Neuronal stem cell (in vitro differentiated cells): Measurements from ENCODE around the gene ZNF433.

Experiments used
- DNase-seq: peaks from one replicate; pipeline ENCODE4 v3.0.0-alpha.2; 2013; ENCODE audit warnings: low spot score
- H2AFZ ChIP-seq: one replicate; pipeline ENCODE4 v1.6.1; 2013; ENCODE audit warnings: mild to moderate bottlenecking, low read length, inconsistent platforms
- H2AK5ac ChIP-seq: 2 replicates; pipeline ENCODE4 v1.6.1; 2013; ENCODE audit warnings: low read depth, mild to moderate bottlenecking, inconsistent platforms, low read length, moderate library complexity, mixed read lengths
- H2BK120ac ChIP-seq: 2 replicates; pipeline ENCODE4 v1.6.1; 2013; ENCODE audit warnings: low read depth, mild to moderate bottlenecking, inconsistent platforms, low read length, moderate library complexity, mixed read lengths
- H2BK12ac ChIP-seq: one replicate; pipeline ENCODE4 v1.6.1; 2013; ENCODE audit warnings: low read length, inconsistent platforms
- H2BK15ac ChIP-seq: 2 replicates; pipeline ENCODE4 v1.6.1; 2013; ENCODE audit warnings: mild to moderate bottlenecking, low read length, inconsistent platforms, mixed read lengths
- H2BK5ac ChIP-seq: one replicate; pipeline ENCODE4 v1.6.1; 2013; ENCODE audit warnings: inconsistent platforms, mild to moderate bottlenecking, low read length, moderate library complexity
- H3K14ac ChIP-seq: one replicate; pipeline ENCODE4 v1.6.1; 2013; ENCODE audit warnings: low read length, inconsistent platforms
- H3K18ac ChIP-seq: 2 replicates; pipeline ENCODE4 v1.6.1; 2013; ENCODE audit warnings: low read length, inconsistent platforms
- H3K23ac ChIP-seq: 2 replicates; pipeline ENCODE4 v1.6.1; 2013; ENCODE audit warnings: low read depth, mild to moderate bottlenecking, mixed read lengths, low read length, inconsistent platforms; ENCODE audit not compliant: poor library complexity
- H3K27ac ChIP-seq: replicated peaks from 3 replicates; pipeline ENCODE4 v1.5.1; 2013; ENCODE audit warnings: low read length, inconsistent platforms
- H3K27me3 ChIP-seq, 3 experiments: 2 replicates each; pipeline ENCODE4 v1.6.1; 2013; ENCODE audit warnings: low read length in 3 of 3, mild to moderate bottlenecking in 2 of 3, inconsistent platforms in 1 of 3, low read depth in 1 of 3, mixed read lengths in 1 of 3, moderate library complexity in 1 of 3; ENCODE audit not compliant: control insufficient read depth in 3 of 3, insufficient read depth in 3 of 3
- H3K36me3 ChIP-seq, 2 donors: replicated peaks in 1 of 2; 2 replicates each; pipeline ENCODE4 v1.6.1; 2013; ENCODE audit warnings: low read length in 2 of 2; ENCODE audit not compliant: control insufficient read depth in 2 of 2, insufficient read depth in 2 of 2
- H3K4ac ChIP-seq: 2 replicates; pipeline ENCODE4 v1.6.1; 2013; ENCODE audit warnings: inconsistent platforms, mild to moderate bottlenecking, low read length, moderate library complexity
- H3K4me1 ChIP-seq, 2 donors: 1 replicate in 1 of 2; 2 replicates in 1 of 2; pipeline ENCODE4 v1.6.1; 2013; ENCODE audit warnings: low read length in 2 of 2, low read depth in 1 of 2; ENCODE audit not compliant: control insufficient read depth in 2 of 2, insufficient read depth in 1 of 2
- H3K4me2 ChIP-seq: one replicate; pipeline ENCODE4 v1.6.1; 2013; ENCODE audit warnings: mild to moderate bottlenecking, low read length, inconsistent platforms; ENCODE audit not compliant: insufficient read depth, poor library complexity, severe bottlenecking
- H3K4me3 ChIP-seq, 2 donors: 2 replicates each; pipeline ENCODE4 v1.5.1; 2013; ENCODE audit warnings: low read length in 2 of 2, mild to moderate bottlenecking in 2 of 2, inconsistent platforms in 1 of 2, moderate library complexity in 1 of 2
- H3K79me1 ChIP-seq: one replicate; pipeline ENCODE4 v1.6.1; 2013; ENCODE audit warnings: low read depth, mild to moderate bottlenecking, inconsistent platforms, low read length, moderate library complexity
- H3K9ac ChIP-seq: one replicate; pipeline ENCODE4 v1.6.1; 2013; ENCODE audit warnings: mild to moderate bottlenecking, low read depth, low read length, inconsistent platforms; ENCODE audit not compliant: poor library complexity
- H3K9me3 ChIP-seq, 2 donors: replicated peaks in 1 of 2; 2 replicates each; pipeline versions ENCODE3 to v1.6.1; 2013; ENCODE audit warnings: low read length in 2 of 2, mild to moderate bottlenecking in 2 of 2, inconsistent platforms in 1 of 2, low read depth in 1 of 2, mixed read lengths in 1 of 2, moderate library complexity in 1 of 2; ENCODE audit not compliant: control insufficient read depth in 2 of 2, insufficient read depth in 1 of 2
- H4K8ac ChIP-seq: one replicate; pipeline ENCODE4 v1.6.1; 2013; ENCODE audit warnings: low read depth, mild to moderate bottlenecking, inconsistent platforms, low read length, moderate library complexity
- H4K91ac ChIP-seq: one replicate; pipeline ENCODE4 v1.6.1; 2013; ENCODE audit warnings: low read length, low read depth, mild to moderate bottlenecking, inconsistent platforms; ENCODE audit not compliant: poor library complexity
- WGBS, 2 donors: extraction: QIAGEN DNeasy Blood & Tissue Kit; methylation state at CpG; one replicate each; pipeline ENCODE4 v1.1.7; 2013; ENCODE audit warnings: missing lambda C conversion rate in 2 of 2, mixed read lengths in 1 of 2; ENCODE audit not compliant: insufficient read length in 2 of 2, insufficient replicate concordance in 1 of 2; ENCODE audit errors: extremely low coverage in 2 of 2; 5-methylcytosine and 5-hydroxymethylcytosine counted together

ZNF433 gene

DNA sequence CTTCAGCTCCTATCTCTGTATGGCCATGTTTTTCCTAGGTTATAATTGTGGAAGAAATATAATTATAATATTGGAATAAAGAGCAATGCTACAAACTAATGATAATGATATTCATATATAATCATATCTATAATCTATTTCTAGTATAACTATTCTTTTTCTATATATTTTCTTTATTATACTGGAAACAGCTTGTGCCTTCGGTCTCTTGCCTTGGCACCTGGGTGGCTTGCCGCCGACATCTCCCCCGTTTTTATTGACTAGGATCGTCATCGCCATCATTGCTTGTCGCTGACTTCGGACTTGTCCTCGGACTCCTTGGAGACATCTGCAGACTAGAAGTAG is 46.4 kb downstream of the ZNF433 start:
- peaks cover 5% of the 10 kb centered on the region for H3K79me1 ChIP-seq
- no peaks in the 10 kb centered on the region for H3K27me3 ChIP-seq
- no peak overlapping the region for H3K27ac ChIP-seq
- H3K4me2 ChIP-seq, result no peak overlapping the region
- H3K18ac ChIP-seq, result no peak overlapping the region
- no peak overlapping the region for H3K23ac ChIP-seq
- no peak overlapping the region for H2BK12ac ChIP-seq
- no peak overlapping the region for H2AFZ ChIP-seq
- no peak overlapping the region for H3K9ac ChIP-seq
- peaks cover 11 to 38% of the 10 kb centered on the region in 2 donors for H3K9me3 ChIP-seq
- no peak overlapping the region for H4K8ac ChIP-seq
- DNase-seq, result no peak
- H2BK5ac ChIP-seq, result no peak overlapping the region
- no peak overlapping the region for H2BK120ac ChIP-seq
- peaks cover 0 to 2% of the 10 kb centered on the region in 2 donors for H3K4me1 ChIP-seq
- H3K36me3 ChIP-seq, result peaks cover 6 to 42% of the 10 kb centered on the region in 2 donors
- no peak overlapping the region for H3K4ac ChIP-seq
- H3K4me3 ChIP-seq, result no peak overlapping the region
- H4K91ac ChIP-seq, result no peak overlapping the region
- WGBS, 2 donors, result no CpG with 5 or more reads among the region's 9 CpGs
- no peak overlapping the region for H2AK5ac ChIP-seq
- no peak overlapping the region for H2BK15ac ChIP-seq
- H3K14ac ChIP-seq, result no peak overlapping the region

DNA sequence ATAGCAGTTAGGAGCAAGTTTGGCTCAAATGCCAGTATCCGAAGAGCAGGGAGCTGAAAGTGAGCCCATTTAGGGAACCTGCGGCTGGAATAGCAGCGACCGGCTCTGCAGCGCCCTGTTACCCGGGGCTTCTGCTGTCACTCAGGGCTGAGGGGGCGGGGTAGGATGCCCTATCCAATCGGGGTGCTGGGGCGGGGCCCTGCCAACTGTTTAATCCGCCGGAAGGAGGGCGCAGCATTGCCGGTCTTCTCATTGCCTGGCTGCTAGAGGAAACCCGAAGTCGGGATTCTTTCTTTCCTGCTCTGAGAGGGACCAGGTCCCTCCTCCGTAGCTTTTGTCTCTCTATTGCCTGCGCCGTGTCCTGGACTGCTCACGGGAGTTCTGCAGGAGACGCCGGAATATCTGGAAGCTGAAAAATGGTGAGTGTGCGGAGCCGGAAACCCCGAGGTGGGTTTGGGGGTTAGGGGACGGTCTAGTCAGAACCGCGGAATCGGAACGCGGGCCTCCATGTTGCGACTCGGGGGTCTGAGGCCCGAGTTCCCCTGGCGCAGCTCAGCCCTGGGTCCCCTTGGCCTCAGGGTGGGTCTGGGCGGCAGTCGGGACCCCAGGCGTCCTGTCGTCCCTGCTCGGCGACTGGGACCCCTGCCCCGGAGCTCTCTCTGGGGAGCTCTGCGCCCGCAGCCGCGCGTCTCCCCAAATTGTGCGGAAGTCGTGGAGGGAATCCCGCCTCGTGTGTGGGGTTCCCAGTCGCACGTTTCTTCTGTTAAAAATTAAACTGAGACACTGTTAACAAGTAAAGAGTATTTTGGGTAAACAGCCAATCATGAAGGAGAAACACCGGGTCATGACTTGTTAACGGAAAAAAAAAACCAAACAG is 47.8 kb downstream of the ZNF433 start:
- Histone ChIP-seq H2BK5ac (peak overlapping the region; percentile 77), H3K18ac (peak overlapping the region; percentile 90), H3K4me2 (peak overlapping the region; percentile 92), H2BK15ac (peak overlapping the region; percentile 55), H4K91ac (no peak overlapping the region), H3K27ac (peak overlapping the region; percentile 93), H3K9ac (peak overlapping the region; percentile 83), H3K4me1 (peaks cover 0 to 2% of the 10 kb centered on the region in 2 donors), H3K9me3 (peaks cover 15 to 42% of the 10 kb centered on the region in 2 donors), H3K4ac (no peak overlapping the region), H2AK5ac (peak overlapping the region; percentile 78), H2AFZ (peak overlapping the region; percentile 95), H3K23ac (peak overlapping the region; percentile 94), H2BK12ac (no peak overlapping the region), H2BK120ac (no peak overlapping the region), H3K4me3 (peak overlapping the region; percentile 94 to 95), H3K14ac (peak overlapping the region; percentile 91), H3K27me3 (no peaks in the 10 kb centered on the region), H3K79me1 (peaks cover 5% of the 10 kb centered on the region), H3K36me3 (peaks cover 6 to 32% of the 10 kb centered on the region in 2 donors), H4K8ac (no peak overlapping the region)
- no CpG with 5 or more reads among the region's 54 CpGs for WGBS, 2 donors
- DNase-seq, result peak; percentile 91

DNA sequence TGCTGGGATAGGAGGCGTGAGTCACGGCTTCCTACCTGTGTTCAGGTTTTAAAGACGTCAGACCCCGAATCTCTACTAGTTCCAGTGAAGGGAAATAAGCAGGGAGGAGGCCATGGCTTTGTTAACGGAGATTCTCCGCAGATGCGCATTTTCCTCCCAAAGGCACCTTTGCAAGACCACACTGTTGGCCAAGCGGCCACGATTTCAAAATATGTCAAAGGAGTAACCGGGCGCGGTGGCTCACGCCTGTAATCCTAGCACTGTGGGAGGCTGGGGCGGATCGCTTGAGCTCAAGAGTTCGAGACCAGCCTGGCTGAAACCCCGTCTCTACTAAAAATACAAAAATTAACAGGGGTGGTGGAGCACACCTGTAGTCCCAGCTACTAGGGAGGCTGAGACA is 48.7 kb downstream of the ZNF433 start:
- no peak overlapping the region for H3K23ac ChIP-seq
- H3K27ac ChIP-seq, result no peak overlapping the region
- no peak overlapping the region for H2BK12ac ChIP-seq
- no peak overlapping the region for H4K8ac ChIP-seq
- H3K9me3 ChIP-seq, result peaks cover 17 to 40% of the 10 kb centered on the region in 2 donors
- WGBS, 2 donors, result no CpG with 5 or more reads among the region's 17 CpGs
- no peak overlapping the region for H2AFZ ChIP-seq
- peaks cover 5% of the 10 kb centered on the region for H3K79me1 ChIP-seq
- H3K4me1 ChIP-seq, result peaks cover 0 to 2% of the 10 kb centered on the region in 2 donors
- no peak overlapping the region for H3K9ac ChIP-seq
- H4K91ac ChIP-seq, result no peak overlapping the region
- H2BK15ac ChIP-seq, result no peak overlapping the region
- no peak overlapping the region for H3K14ac ChIP-seq
- H3K27me3 ChIP-seq, result no peaks in the 10 kb centered on the region
- DNase-seq, result no peak
- no peak overlapping the region for H3K4me2 ChIP-seq
- H3K18ac ChIP-seq, result no peak overlapping the region
- no peak overlapping the region for H2AK5ac ChIP-seq
- no peak overlapping the region for H3K4me3 ChIP-seq
- peaks cover 6 to 27% of the 10 kb centered on the region in 2 donors for H3K36me3 ChIP-seq
- H2BK5ac ChIP-seq, result no peak overlapping the region
- H2BK120ac ChIP-seq, result no peak overlapping the region
- no peak overlapping the region for H3K4ac ChIP-seq

DNA sequence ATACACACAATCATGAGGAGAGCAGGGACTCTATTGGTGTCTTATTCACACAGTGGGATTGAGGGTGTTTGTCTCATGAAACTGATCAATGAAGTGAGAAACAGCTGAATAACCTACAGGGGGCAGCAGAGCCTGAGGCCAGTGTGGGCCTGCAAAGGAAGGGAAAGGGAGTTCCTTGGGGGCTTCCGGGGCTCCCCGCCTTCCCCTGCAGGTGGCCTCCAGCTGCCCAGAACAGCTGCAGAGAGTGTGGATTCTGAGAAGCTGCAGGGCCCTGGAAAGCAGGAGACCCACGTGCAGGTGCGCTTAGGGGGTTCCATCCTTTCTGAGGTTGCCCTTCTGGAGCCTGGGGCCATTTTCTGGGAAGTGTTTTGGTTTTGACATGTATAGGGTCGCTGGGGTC is 50.5 kb downstream of the ZNF433 start:
- peaks cover 0 to 2% of the 10 kb centered on the region in 2 donors for H3K4me1 ChIP-seq
- WGBS, 2 donors, result no CpG with 5 or more reads among the region's 5 CpGs
- H3K27me3 ChIP-seq, result no peaks in the 10 kb centered on the region
- H2AFZ ChIP-seq, result no peak overlapping the region
- no peak overlapping the region for H3K4ac ChIP-seq
- peaks cover 5 to 17% of the 10 kb centered on the region in 2 donors for H3K36me3 ChIP-seq
- no peak overlapping the region for H3K23ac ChIP-seq
- H3K9ac ChIP-seq, result no peak overlapping the region
- no peak overlapping the region for H2BK120ac ChIP-seq
- H3K9me3 ChIP-seq, result peaks cover 26 to 45% of the 10 kb centered on the region in 2 donors
- H3K14ac ChIP-seq, result no peak overlapping the region
- no peak overlapping the region for H2BK12ac ChIP-seq
- H3K27ac ChIP-seq, result no peak overlapping the region
- H4K8ac ChIP-seq, result no peak overlapping the region
- DNase-seq, result no peak
- peaks cover 2% of the 10 kb centered on the region for H3K79me1 ChIP-seq
- H4K91ac ChIP-seq, result no peak overlapping the region
- H2AK5ac ChIP-seq, result no peak overlapping the region
- H3K18ac ChIP-seq, result no peak overlapping the region
- no peak overlapping the region for H3K4me2 ChIP-seq
- no peak overlapping the region for H2BK15ac ChIP-seq
- H2BK5ac ChIP-seq, result no peak overlapping the region
- no peak overlapping the region for H3K4me3 ChIP-seq
